Measurements from ENCODE around the gene LAGE3. TPM values are rescaled to one million over a fixed set of nuclear protein-coding genes. Genes with fewer than 3 reads are reported as not detected.

The LAGE3 gene
- total RNA-seq, 6 experiments from 2014 or later = 8.4 to 24.9 (median 10.8) TPM

- ATAC-seq (no peak), DNase-seq (no peak)
- H3K27ac ChIP-seq = no peak overlapping the region
- peaks cover 0 to 4% of the 10 kb centered on the region in 2 donors for H3K27me3 ChIP-seq
- no peaks in the 10 kb centered on the region for H3K9me3 ChIP-seq
- WGBS (ENCODE audit: insufficient coverage, low coverage, low lambda C conversion rate, missing lambda C conversion rate) = 59% methylated on average over 4 of the region's 6 CpGs
- no peak overlapping the region for H3K4me3 ChIP-seq
- no peaks in the 10 kb centered on the region for H3K4me1 ChIP-seq
- intact Hi-C loops (cut with DNase I) = no loop called here
- H3K36me3 ChIP-seq = no peaks in the 10 kb centered on the region
- no peak for TF ChIP-seq CTCF (IDR thresholded peaks at IDR 0.05)
- no peak for TF ChIP-seq POLR2A (IDR thresholded peaks at IDR 0.05)
Measured at GRCh38 chrX:154495472-154495922, 16.4 kb upstream of the LAGE3 start.

- Histone ChIP-seq H3K36me3 (no peaks in the 10 kb centered on the region), H3K4me3 (no peak overlapping the region), H3K27ac (no peak overlapping the region), H3K9me3 (no peaks in the 10 kb centered on the region), H3K4me1 (no peaks in the 10 kb centered on the region), H3K27me3 (peaks cover 0 to 4% of the 10 kb centered on the region in 2 donors)
- ATAC-seq = no peak
- intact Hi-C loops (cut with DNase I) = no loop called here
- TF ChIP-seq CTCF (IDR thresholded peaks at IDR 0.05) = no peak
- TF ChIP-seq POLR2A (IDR thresholded peaks at IDR 0.05) = no peak
- 43% methylated on average over 1 of the region's 3 CpGs for WGBS (ENCODE audit: insufficient coverage, low coverage, low lambda C conversion rate, missing lambda C conversion rate)
- no peak for DNase-seq
Measured at GRCh38 chrX:154494715-154495114, 15.6 kb upstream of the LAGE3 start.

GRCh38 chrX:154490414-154491083 is 11.5 kb upstream of the LAGE3 start, which contains the start of gene SLC10A3:
SLC10A3 (minus strand) TSS chrX:154490629; CDS start chrX:154488940, 1,689 bp downstream.
- intact Hi-C loops (cut with DNase I) = no loop called here
- Histone ChIP-seq H3K9me3 (no peaks in the 10 kb centered on the region), H3K27ac (peak within 1 kb of the TSS; percentile 74 to 84 (median 75)), H3K36me3 (no peaks in the 10 kb centered on the region), H3K4me1 (no peaks in the 10 kb centered on the region), H3K4me3 (peak within 1 kb of the TSS; percentile 52 to 67 (median 55)), H3K27me3 (no peaks in the 10 kb centered on the region)
- 5% methylated on average over 4 of the region's 71 CpGs for WGBS (ENCODE audit: insufficient coverage, low coverage, low lambda C conversion rate, missing lambda C conversion rate)
- ATAC-seq = peak; percentile 86 to 92 (median 90)
- TF ChIP-seq CTCF (IDR thresholded peaks at IDR 0.05) (peak in 1 of 4 donors; percentile 20), POLR2A (IDR thresholded peaks at IDR 0.05) (peak; percentile 88)
- DNase-seq = peak; percentile 93 to 97 (median 95)

- DNase-seq (no peak), ATAC-seq (peak in 1 of 4 donors; percentile 2)
- Histone ChIP-seq H3K4me3 (peak overlapping the region; percentile 52 to 67 (median 55)), H3K4me1 (no peaks in the 10 kb centered on the region), H3K36me3 (no peaks in the 10 kb centered on the region), H3K9me3 (no peaks in the 10 kb centered on the region), H3K27ac (peak overlapping the region; percentile 50 to 84 (median 75)), H3K27me3 (no peaks in the 10 kb centered on the region)
- WGBS (ENCODE audit: insufficient coverage, low coverage, low lambda C conversion rate, missing lambda C conversion rate) = 0% methylated on average over 1 of the region's 19 CpGs
- TF ChIP-seq CTCF (IDR thresholded peaks at IDR 0.05) (no peak), POLR2A (IDR thresholded peaks at IDR 0.05) (no peak)
- intact Hi-C loops (cut with DNase I) = no loop called here
Measured at GRCh38 chrX:154490021-154490413, 10.9 kb upstream of the LAGE3 start.

Measured in right lobe of liver (tissue), 6 donors.